CD4-positive, alpha-beta T cell treated with Interleukin-10 for 1 hour (primary cell): ENCODE results near the gene IFNK.

Experiments
- DNase-seq: peaks from one replicate; pipeline ENCODE4 v3.0.0-alpha.2; 2020

The IFNK gene

GRCh38 chr9:27514551-27514950 is 9.5 kb upstream of the IFNK start:
- DNase-seq = no peak

DNA sequence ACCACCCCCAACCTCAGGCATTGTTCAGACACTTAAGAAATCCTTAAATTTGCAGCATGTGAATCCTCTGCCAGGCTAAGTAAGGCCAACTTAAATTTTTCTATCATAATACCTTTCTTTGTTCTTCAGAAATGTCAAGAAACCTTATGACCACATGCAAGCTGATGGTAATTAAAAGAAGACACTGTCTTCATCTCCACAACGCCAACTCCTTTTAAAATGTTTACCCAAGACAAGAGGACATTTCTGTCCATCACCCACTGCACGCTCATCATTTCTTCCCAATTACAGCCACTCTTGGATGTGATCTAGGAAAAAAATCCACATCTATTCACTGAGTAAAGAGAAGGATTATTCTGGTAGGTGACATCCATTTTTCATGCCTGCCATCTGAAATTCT is 6.1 kb upstream of the IFNK start:
- no peak for DNase-seq

- no peak for DNase-seq
Measured at GRCh38 chr9:27518809-27519208, 5.3 kb upstream of the IFNK start.

DNA sequence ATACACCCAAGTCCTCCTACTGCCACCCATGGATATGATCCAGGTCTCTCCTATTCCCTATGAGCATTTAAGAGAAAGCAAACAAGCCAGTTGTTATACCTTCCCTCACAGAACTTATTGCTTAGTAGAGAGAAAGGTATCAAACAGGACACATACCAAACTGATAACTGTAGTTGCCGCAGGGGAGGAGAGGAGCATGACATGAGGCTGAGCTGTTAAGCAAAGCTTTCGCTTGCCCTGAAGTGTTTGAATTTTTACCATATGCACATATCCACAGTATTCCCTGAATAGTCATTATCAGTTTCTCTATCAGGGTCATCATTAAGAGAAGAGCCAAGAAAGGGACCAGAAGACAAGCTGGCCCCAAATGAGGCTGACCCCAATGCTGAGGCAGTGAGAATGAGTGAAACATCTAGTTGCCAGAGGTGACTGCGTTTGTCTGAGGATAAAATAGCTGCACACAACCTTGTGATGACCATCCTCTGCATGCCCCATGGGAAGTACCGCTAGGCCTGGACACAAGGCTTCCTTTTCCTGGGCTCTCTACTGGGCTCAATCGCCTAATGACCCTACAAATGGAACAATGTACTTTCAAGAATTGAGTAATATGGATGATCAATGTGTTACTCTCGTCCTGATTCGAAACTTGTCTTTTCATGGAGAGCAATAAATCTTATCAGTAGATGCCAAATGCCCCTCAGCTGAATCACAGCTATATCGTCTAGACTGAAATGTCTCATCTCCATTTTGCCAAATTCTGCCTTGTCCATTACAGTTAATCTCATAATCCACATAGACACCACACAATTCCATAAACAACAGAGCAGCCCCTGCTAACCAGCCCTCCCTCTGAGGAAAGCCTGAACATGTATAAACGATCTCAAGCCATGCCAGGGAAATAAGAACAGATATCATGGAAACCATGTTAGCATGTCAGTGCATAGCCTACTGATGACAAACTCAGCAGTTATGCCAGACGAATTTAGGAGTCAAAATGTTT is 4.3 kb upstream of the IFNK start:
- no peak for DNase-seq

- DNase-seq = no peak
Measured at GRCh38 chr9:27520986-27521385, 3.1 kb upstream of the IFNK start.

DNA sequence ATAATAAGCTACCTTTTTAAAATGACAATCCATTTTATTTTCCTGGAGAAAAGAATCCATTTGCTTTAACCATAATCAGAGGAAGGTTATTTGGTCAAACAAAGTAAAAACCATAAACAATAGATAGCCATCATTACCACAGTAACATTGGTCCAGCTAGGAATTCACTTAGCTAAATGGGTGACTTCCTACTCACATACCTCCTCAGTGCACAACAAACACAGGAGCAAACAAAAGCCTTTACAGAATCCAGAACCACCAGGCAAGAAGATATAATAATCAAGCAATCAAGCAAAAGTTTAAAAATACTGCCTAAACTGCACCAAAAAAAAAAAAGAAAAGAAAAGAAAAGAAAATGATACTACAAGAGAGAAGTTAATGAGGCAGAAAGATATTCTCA is 949 bp upstream of the IFNK start:
- DNase-seq = no peak

DNA sequence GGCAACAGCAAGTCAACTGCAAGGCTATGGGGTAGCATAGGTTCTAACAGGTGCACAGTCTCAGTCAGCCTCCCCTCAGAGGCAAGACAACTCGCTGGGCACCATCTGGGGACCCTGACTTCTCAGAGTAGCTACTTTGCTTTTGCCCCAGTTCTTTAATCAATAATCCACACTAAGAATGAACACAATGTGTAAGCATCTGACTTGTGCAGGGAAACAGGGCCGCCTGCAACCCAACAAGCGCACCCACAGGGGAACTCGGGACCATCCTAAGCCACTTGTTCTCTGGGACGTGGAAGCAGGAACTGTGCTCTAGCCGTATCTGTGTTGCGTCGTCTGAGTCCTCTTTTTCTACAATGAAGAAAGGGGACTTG is 3.6 kb downstream of the IFNK start:
- DNase-seq = no peak

GRCh38 chr9:27528076-27528885 is 4.2 kb downstream of the IFNK start:
- peak; percentile 49 for DNase-seq

DNA sequence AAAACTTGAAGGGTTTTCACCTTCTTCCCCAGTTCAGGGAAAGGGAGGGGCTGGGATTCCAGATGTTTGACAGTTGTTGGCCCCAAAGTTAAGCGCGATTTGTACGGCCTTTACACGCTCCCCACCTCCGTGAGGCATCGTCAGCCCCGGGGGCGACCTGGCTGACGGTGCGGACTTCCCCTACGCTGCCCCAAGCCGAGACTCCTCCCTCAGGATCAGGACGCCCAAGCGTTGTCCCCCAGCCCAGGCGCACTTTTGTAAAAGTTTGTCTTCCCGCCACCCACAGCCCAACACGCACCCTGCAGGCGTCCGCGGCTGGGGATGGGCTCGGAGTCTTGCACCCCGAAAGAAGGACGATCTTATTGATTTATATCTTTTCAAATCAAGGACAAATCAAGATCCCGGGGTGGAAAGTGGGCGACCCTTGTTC is 4.8 kb downstream of the IFNK start:
- peak; percentile 49 for DNase-seq

DNA sequence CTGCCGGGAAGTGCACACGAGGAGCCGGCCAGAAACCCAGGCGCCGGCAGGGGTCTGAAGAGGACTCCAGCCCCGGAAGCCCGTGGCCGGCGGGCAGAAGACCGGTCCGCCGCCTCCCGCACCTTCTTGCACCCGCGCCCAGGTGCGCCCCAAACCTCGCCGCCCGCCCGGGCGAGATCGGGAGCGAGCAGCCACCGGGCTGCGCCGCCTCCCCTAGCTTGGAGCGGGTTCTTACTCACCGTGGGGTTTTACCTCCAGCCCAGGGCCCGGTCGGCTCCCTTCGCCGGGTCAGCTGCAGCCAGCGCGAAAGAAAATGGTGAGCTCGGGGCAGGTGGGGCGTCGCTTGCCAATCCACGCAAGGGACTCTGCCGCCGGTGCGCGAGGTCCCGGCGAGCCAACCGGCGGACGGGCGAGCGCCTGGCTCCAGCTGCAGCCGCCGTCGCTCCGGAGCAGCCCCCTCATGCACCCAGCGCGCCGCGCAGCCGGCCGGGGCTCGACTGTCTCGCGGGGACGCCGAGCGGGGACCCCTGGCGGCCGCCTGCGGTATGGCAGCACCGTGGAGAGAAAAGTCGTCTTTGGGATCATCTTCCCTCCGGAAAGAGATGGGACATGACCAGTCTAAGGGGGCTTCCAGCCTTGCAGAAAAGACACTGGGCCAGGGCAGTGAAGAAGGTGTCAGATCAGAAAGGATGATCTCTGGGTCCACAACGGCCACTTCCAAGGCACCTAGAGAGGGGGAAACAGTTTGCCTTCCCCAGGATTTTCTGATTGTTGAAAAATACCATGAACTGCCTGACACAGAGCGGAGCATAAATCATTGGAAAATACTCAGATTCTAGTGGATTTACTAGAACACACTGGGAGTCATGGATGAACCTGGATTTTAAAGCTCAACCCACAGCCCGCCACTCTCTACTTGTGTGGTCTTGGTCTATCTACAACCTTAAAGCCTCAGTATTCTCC is 5.5 kb downstream of the IFNK start, which contains the start of gene MOB3B:
Gene MOB3B, minus strand, starts transcription at position 499 of the 963 bp plus-strand sequence. CDS start 74,264 bp downstream, outside the sequence.
- peak; percentile 73 for DNase-seq

DNA sequence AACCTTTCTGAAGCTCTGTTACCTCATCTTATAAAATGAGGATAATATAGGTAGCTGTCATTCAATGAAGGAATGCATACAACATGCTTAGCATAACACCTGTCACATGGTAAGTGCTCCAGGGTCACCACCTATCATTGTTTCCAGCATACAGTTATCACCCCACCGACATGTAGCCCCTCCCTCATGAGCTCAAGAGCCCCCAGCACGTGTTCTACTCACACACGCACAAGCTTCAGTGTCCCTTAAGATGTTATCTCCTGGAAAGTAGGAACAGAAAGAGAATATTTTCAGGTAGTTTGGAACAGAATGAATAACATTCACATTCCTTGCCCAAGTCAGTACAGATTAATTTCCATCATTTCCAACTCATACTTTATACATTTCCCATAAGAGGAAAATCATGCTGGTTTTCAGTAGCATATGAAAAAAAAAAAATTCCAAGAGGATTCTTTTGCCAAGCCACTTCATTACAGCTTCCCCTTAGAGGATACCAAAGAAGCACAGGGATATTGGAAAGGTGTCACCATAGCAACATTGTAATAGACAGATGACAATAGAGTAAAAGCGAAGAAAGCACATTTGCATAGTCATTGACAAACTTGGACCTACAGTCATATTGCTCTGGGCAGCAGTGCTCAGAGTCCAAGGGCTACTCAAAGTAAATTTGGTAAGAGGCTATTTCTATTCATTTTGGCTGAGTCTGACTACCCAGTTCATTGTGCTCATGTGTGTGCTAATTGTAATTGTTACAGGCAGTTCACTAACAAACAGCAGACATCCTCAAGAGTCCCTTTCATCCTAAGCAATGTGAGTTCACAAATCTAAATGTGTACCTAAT is 7.0 kb downstream of the IFNK start:
- no peak for DNase-seq

DNA sequence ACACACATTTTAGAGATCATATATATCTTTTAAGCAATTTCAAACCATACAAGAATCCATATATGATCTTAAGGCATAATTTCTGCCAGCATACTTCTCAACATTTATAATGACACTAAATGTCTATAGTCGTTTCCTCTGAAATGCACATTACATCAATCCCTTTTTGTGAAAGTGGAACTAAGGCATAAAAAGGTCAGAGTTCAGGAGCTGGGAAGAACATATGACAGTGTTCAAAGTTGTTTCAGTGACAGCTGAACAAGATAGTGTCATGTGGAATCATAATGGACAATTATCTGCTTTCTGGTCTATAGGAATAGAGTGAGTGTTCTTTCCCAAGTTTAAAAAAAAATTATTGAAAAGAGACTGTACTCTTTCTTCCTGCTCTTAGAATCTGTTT is 8.0 kb downstream of the IFNK start:
- no peak for DNase-seq

- no peak for DNase-seq
Measured at GRCh38 chr9:27533311-27533710, 9.2 kb downstream of the IFNK start.

GRCh38 chr9:27534131-27534530 is 10.0 kb downstream of the IFNK start:
- no peak for DNase-seq

- DNase-seq = no peak
Measured at GRCh38 chr9:27534658-27535209, 10.6 kb downstream of the IFNK start.

- DNase-seq = no peak
Measured at GRCh38 chr9:27535701-27536118, 11.6 kb downstream of the IFNK start.

DNA sequence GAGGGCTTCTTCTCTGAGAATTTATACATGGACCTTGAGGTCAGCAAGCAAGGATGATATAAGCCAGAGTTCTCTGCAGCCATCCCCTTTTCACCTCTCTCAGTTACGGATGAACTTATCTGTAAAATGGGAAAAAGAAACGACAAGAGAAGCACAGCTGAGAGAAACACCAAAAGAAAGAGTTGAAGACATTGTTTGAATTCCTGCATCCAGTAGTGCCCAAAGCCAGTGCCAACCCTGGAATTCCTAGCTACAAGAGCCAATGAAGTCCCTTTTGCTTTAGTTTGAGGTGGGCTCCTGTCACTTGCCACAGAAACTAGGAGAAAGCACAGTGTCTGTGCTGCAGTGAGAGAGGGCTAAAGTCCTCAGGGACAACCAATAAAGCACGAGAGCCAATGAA is 12.1 kb downstream of the IFNK start:
- DNase-seq = no peak

- no peak for DNase-seq
Measured at GRCh38 chr9:27537027-27537435, 12.9 kb downstream of the IFNK start.

DNA sequence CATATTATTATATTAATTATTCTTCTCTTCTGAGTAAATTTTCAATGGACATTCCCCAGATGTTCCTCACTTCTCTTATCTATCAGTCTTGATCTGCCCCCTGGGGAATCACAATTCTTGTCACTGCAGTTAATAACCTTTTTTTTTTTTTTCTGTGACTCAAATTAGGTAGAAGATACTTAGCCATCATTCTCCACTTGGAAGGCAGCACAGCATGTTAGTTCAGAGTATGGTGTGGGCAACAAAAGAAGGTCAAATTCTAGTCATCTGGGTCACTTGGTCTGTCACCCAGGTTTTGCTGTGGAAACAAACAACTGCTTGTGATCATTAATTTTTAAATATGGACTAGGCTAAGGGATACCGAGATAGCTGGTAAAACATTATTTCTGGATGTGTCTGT is 13.7 kb downstream of the IFNK start:
- DNase-seq = no peak

DNA sequence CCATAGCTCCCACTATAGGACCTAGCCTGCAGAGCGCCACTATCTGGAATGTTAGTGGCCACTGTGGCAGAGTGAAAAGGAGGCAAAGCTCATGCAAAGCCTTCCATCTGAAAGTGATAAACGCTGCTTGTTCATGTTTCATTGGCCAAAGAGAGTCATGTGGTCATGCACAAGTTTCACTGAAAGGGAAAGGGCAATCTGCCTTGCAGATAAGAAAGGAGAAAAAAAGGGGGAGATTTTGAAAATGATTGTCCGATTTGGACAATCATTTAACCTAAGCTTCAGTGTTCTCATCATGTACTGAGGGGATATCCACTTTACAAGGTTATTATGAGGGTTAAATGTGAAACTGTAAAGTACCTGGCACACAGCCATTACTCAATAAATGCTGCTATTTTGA is 14.6 kb downstream of the IFNK start:
- DNase-seq = no peak
